ENCODE measurements around the gene PHACTR3. TPM values are rescaled to one million over a fixed set of nuclear protein-coding genes. Genes with fewer than 3 reads are reported as not detected.

The PHACTR3 gene
- total and polyA plus RNA-seq, 2 of the 8 experiments (the other 6 are each of a cell fraction or from before 2014, with no cell fraction given), result 0.05 to 0.13 TPM

GRCh38 chr20:59866338-59866737 lies 262.0 kb downstream of the PHACTR3 start:
- Histone ChIP-seq H3K23ac (ENCODE audit: insufficient read length) (no peak overlapping the region), H3K23me2 (ENCODE audit: low read depth, low read length) (no peaks in the 10 kb centered on the region), H2BK120ac (replicated peaks; ENCODE audit: low read depth, low read length) (no peak overlapping the region), H3K18ac (ENCODE audit: extremely low read depth, low read length) (no peak overlapping the region), H3K36me3 (ENCODE audit: control insufficient read depth in 2 of 4, insufficient read depth in 4 of 4, low read length in 3 of 4) (no peaks in the 10 kb centered on the region), H3K14ac (ENCODE audit: insufficient read length) (no peak overlapping the region), H3K4me1 (replicated peaks in 1 of 4; ENCODE audit: control insufficient read depth in 3 of 4, insufficient read depth in 4 of 4, low read length in 3 of 4) (no peaks in the 10 kb centered on the region), H2AFZ (ENCODE audit: low read length) (no peak overlapping the region), H4K20me1 (replicated peaks in 1 of 2; ENCODE audit: control insufficient read depth in 1 of 2, insufficient read depth in 2 of 2, low read length in 2 of 2) (no peaks in the 10 kb centered on the region), H3K27me3 (replicated peaks in 1 of 4; ENCODE audit: control insufficient read depth in 3 of 4, extremely low read depth in 1 of 4, insufficient read depth in 3 of 4, low read length in 3 of 4) (no peaks in the 10 kb centered on the region), H2BK15ac (ENCODE audit: low read length) (no peak overlapping the region), H2BK5ac (ENCODE audit: low read depth, low read length) (no peak overlapping the region), H2AK5ac (ENCODE audit: low read depth, low read length) (no peak overlapping the region), H3K9ac (replicated peaks in 1 of 4; ENCODE audit: extremely low read depth in 1 of 4, low read depth in 3 of 4, low read length in 3 of 4) (no peak overlapping the region), H4K5ac (ENCODE audit: insufficient read length, low read depth, low read length) (no peak overlapping the region), H3K79me1 (ENCODE audit: low read depth, low read length) (no peaks in the 10 kb centered on the region), H3K4ac (replicated peaks; ENCODE audit: insufficient read length, low read depth, low read length) (no peak overlapping the region), H2BK12ac (ENCODE audit: low read depth, low read length) (no peak overlapping the region), H3K9me3 (ENCODE audit: insufficient read depth in 2 of 2, low read depth in 1 of 2, low read length in 1 of 2) (peaks cover 30 to 52% of the 10 kb centered on the region in 2 experiments), H3K27ac (ENCODE audit: low read depth, low read length) (no peak overlapping the region), H3K56ac (replicated peaks; ENCODE audit: insufficient read length, low read depth, low read length) (no peak overlapping the region), H3K4me2 (ENCODE audit: insufficient read depth in 1 of 2, low read depth in 2 of 2, low read length in 2 of 2) (no peak overlapping the region), H3K79me2 (ENCODE audit: control insufficient read depth in 1 of 2, insufficient read depth in 2 of 2, low read length in 2 of 2) (no peaks in the 10 kb centered on the region), H4K91ac (replicated peaks; ENCODE audit: insufficient read length, low read length) (no peak overlapping the region), H2BK20ac (ENCODE audit: low read length) (no peak overlapping the region), H4K8ac (ENCODE audit: extremely low read depth, insufficient read depth, low read length) (no peak overlapping the region), H3K4me3 (ENCODE audit: extremely low read depth in 1 of 4, insufficient read depth in 2 of 4, low read depth in 3 of 4, low read length in 4 of 4) (no peak overlapping the region)
- TF ChIP-seq SUZ12 (IDR thresholded peaks at IDR 0.05; ENCODE audit: low read length) (no peak), TCF12 (IDR thresholded peaks at IDR 0.05; ENCODE audit: low read depth, low read length) (no peak)
- no peak for DNase-seq (ENCODE audit: low read depth in 1 of 2, low spot score in 2 of 2)
- POLR2A ChIA-PET (ENCODE audit: partially characterized antibody), result no interaction called here
- no peak for FAIRE-seq
- CTCF ChIA-PET (ENCODE audit: partially characterized antibody), result interaction anchor here (0.7 kb wide), 1 partner anchor 295 kb away, joined by 3 read pairs; no protein-coding TSS in a partner anchor
- 60% methylated on average over 3 of the region's 3 CpGs; no CpG with 5 or more reads in 1 of the 2 experiments for WGBS, 2 experiments (ENCODE audit: extremely low coverage in 1 of 2, insufficient coverage in 1 of 2, insufficient read length in 1 of 2, insufficient replicate concordance in 2 of 2, low coverage in 1 of 2, low lambda C conversion rate in 2 of 2, missing lambda C conversion rate in 1 of 2)
